ENCODE measurements around the gene LCE1A.

Gene LCE1A, protein sequence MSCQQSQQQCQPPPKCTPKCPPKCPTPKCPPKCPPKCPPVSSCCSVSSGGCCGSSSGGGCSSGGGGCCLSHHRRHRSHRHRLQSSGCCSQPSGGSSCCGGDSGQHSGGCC

DNA sequence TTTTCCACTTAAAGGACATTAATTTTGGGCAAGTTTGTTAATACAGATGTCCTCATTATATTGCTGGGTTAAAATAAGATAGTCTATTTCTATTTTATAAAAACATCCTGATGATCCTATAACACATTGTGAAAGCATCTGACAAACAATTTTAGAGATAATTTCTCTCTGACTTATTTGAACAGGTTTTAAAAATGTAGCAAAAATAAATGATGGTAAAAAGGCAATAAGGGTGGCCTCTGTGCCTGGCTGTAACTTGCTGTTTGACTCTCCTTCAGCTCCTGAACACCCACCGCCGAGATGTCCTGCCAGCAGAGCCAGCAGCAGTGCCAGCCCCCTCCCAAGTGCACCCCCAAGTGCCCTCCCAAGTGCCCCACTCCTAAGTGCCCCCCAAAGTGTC is at the start of gene LCE1A:
LCE1A (plus strand) TSS at position 301 of the 400 bp plus-strand sequence; CDS start at position 301, 0 bp downstream.
- FAIRE-seq (no peak), DNase-seq (ENCODE audit: insufficient read length, low spot score) (no peak)
- TF ChIP-seq, protein P1, sequence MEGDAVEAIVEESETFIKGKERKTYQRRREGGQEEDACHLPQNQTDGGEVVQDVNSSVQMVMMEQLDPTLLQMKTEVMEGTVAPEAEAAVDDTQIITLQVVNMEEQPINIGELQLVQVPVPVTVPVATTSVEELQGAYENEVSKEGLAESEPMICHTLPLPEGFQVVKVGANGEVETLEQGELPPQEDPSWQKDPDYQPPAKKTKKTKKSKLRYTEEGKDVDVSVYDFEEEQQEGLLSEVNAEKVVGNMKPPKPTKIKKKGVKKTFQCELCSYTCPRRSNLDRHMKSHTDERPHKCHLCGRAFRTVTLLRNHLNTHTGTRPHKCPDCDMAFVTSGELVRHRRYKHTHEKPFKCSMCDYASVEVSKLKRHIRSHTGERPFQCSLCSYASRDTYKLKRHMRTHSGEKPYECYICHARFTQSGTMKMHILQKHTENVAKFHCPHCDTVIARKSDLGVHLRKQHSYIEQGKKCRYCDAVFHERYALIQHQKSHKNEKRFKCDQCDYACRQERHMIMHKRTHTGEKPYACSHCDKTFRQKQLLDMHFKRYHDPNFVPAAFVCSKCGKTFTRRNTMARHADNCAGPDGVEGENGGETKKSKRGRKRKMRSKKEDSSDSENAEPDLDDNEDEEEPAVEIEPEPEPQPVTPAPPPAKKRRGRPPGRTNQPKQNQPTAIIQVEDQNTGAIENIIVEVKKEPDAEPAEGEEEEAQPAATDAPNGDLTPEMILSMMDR (IDR thresholded peaks at IDR 0.05; ENCODE audit: insufficient read depth, missing control alignments): no peak

DNA sequence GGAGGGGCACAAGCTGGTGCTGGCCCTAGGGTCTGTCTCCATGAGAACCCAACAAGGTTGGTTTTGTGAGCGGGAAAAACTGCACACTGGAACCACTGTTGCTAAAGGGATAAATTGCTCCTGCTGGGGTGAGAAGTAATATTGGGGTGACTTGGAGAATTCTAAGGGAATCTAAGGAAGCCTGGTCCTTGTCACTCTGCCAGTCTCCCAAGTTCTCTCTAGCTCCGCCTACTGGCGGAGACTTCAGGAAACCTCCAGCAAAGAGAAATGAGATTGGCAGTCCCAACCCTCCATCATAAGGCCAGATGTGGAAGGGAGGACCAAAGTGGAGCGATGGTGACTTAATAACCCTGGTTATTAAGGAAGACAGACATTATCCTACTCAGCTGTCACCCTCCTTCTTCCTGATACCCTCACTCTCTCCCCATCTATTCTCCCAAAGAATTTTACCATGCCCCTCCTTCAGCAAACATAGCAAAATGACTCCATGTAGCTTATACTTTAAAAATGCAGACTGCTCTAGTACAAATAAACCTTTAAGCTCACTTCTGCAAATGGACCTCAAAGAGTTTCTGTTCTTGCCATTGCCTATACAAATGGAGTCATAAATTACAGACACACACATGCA is 49.6 kb upstream of the LCE1A start:
- DNase-seq (ENCODE audit: insufficient read length, low spot score) (no peak), FAIRE-seq (no peak)

DNA sequence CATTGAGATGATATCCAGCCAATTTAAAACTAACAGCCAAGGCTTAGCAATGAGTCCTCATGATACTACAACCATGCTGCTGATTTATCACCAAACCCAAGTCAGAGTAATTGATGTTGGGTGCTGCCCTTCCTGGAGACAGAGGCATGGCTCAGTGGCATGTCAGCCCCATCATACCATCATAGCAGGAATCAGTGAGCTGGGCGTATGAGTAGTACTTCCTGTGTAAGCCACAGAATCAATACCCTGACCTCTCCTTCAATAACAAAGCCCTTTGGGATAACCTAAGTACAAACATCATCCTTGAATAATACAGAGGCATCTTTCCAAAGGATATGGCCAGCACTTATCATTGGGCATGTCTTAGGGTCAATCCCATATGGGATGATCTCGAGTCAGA is 44.2 kb upstream of the LCE1A start:
- FAIRE-seq: no peak
- DNase-seq (ENCODE audit: insufficient read length, low spot score): no peak
- TF ChIP-seq, protein P1 (IDR thresholded peaks at IDR 0.05; ENCODE audit: insufficient read depth, missing control alignments): no peak

More for the DNA sequence above, 49.6 kb upstream of the LCE1A start:
- TF ChIP-seq, protein P1 (IDR thresholded peaks at IDR 0.05; ENCODE audit: insufficient read depth, missing control alignments): peak; percentile 24

DNA sequence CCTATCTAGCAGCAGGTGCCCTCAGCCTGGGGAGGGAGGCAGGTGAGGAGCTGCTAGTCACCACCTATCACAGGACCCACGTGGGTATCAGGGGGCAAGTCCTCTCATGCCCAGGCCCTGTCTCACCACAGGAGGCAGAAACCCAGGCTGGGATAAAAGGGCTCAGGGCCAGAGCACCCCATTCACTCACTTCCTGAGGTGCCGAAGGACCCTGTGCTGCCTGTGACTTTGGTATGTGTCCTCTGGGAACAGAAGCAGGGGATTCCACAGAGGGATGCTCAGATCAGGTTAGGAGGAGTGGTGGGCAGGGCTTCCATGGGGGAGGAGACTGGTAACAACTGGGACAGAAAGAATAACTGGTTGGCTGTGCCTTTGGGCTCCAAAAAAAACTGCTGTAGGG is 41.2 kb upstream of the LCE1A start, which contains the start of gene LCE1E:
LCE1E (plus strand) TSS at position 181 of the 400 bp plus-strand sequence. CDS start 1,043 bp downstream, outside the sequence.
- TF ChIP-seq, protein P1 (IDR thresholded peaks at IDR 0.05; ENCODE audit: insufficient read depth, missing control alignments): no peak
- FAIRE-seq (no peak), DNase-seq (ENCODE audit: insufficient read length, low spot score) (no peak)

DNA sequence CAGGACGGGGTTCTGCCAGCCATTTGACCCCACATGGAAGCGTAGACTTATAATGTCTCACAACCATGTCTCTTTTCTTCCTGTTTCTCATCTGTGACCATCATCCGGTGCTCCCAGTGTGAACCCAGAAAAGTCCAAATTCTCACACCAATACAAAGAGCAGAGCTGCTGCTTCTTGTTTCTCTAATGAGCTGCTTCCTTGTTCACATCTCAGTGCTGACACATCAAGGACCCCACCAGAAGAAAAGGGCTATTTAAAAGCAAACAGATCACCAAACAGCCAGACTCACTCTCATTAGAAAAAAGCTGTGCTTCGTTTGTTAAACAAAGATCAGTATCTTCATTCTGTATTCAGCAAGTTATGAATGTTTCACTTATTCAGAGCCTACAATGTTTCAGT is 31.6 kb upstream of the LCE1A start:
- FAIRE-seq: no peak

DNA sequence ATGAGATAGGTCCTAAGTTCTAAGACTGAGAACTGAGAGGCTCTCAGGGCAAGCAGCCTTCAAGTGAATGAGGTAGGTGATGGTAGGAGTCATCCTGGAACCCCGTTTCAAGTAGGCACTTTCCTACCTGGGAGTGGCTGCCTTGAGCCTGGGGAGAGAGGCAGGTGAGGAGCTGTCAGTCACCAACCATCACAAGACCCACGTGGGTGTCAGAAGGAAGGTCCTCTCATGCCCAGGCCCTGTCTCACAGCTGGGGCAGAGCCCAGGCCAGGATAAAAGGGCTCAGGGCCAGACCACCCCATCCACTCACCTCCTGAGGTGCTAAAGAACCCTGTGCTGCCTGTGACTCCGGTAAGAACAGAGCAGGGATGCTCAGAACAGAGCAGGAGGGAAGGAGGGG is 30.9 kb upstream of the LCE1A start, which contains the start of gene LCE1D:
LCE1D (plus strand) TSS at position 301 of the 400 bp plus-strand sequence. CDS start 1,074 bp downstream, outside the sequence.
- DNase-seq (ENCODE audit: insufficient read length, low spot score): no peak
- TF ChIP-seq, protein P1 (IDR thresholded peaks at IDR 0.05; ENCODE audit: insufficient read depth, missing control alignments): no peak
- no peak for FAIRE-seq

More for the DNA sequence above, 31.6 kb upstream of the LCE1A start:
- TF ChIP-seq, protein P1 (IDR thresholded peaks at IDR 0.05; ENCODE audit: insufficient read depth, missing control alignments): no peak
- no peak for DNase-seq (ENCODE audit: insufficient read length, low spot score)

DNA sequence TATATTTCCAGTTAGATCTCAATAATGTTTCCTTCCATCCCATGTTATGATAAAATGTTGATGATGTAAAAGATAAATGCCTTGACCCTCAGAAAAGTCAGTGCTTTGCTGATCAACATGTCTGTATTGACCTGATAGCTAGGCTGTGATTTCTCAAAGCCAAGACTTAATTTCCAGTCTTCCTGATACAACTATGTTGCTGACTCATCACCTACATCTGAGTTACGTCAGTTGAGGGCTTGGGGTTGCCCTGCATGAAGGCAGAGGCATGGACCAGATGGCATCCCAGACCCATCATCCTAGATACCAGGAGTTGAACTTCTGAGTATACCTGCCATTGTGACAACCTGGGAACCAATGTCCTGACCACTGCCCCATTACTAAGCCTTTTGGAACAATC is 25.9 kb upstream of the LCE1A start:
- FAIRE-seq: no peak
- TF ChIP-seq, protein P1 (IDR thresholded peaks at IDR 0.05; ENCODE audit: insufficient read depth, missing control alignments): no peak
- DNase-seq (ENCODE audit: insufficient read length, low spot score): no peak

Data from D721Med (cell line).